IMR-90 (cell line): ENCODE measurements around the gene HOXD13. TPM values are rescaled to one million over a fixed set of nuclear protein-coding genes. Genes with fewer than 3 reads are reported as not detected.

Experiments
- ATAC-seq: fragments of 200-7000 bp; cut with Tn5 transposase; 2 replicates; pipeline ENCODE4 v1.9.1; 2020; ENCODE audit warnings: low read depth, mild to moderate bottlenecking, moderate library complexity
- BruUV-seq: library from RNA; stranded (reverse); fragments of 400-500 nt; replicated peaks from 2 replicates; lab custom pipeline; 2021; lab: Mats Ljungman, UMichigan
- CTCF ChIA-PET: fragments of 300-600 bp; formaldehyde crosslinking; extraction: SDS; loops from one replicate; lab custom pipeline; 2021; ENCODE audit warnings: antibody characterized with exemption; lab: Yijun Ruan, JAX
- POLR2A ChIA-PET: fragments of 300-600 bp; sonication (Branson Sonifier 250); formaldehyde crosslinking; loops from one replicate; lab custom pipeline; 2022; ENCODE audit warnings: antibody characterized with exemption; ENCODE audit not compliant: unreplicated experiment; lab: Charles Lee
- DNase-seq: peaks from one replicate; pipeline ENCODE4 v3.0.0; 2013
- H2AFZ ChIP-seq: replicated peaks from 2 replicates; pipeline ENCODE3; 2013; ENCODE audit warnings: low read length, mild to moderate bottlenecking; ENCODE audit not compliant: poor library complexity
- H2AK5ac ChIP-seq: 2 replicates; pipeline ENCODE4 v1.6.1; 2013; ENCODE audit warnings: low read depth, low read length, inconsistent platforms
- H2AK9ac ChIP-seq: replicated peaks from 2 replicates; pipeline ENCODE3; 2013; ENCODE audit warnings: mild to moderate bottlenecking, low read depth, low read length, moderate library complexity; ENCODE audit not compliant: poor library complexity
- H2BK120ac ChIP-seq: 2 replicates; pipeline ENCODE4 v1.6.1; 2013; ENCODE audit warnings: low read depth, low read length, inconsistent platforms
- H2BK15ac ChIP-seq: 3 replicates; pipeline ENCODE4 v1.6.1; 2013; ENCODE audit warnings: low read depth, low read length, inconsistent platforms
- H2BK20ac ChIP-seq: 2 replicates; pipeline ENCODE4 v1.6.1; 2013; ENCODE audit warnings: low read depth, mild to moderate bottlenecking, inconsistent platforms, low read length, moderate library complexity
- H2BK5ac ChIP-seq: 2 replicates; pipeline ENCODE4 v1.6.1; 2013; ENCODE audit warnings: mild to moderate bottlenecking, low read depth, low read length, inconsistent platforms; ENCODE audit not compliant: poor library complexity, severe bottlenecking
- H3K14ac ChIP-seq: replicated peaks from 2 replicates; pipeline ENCODE4 v1.6.1; 2013; ENCODE audit warnings: low read depth, low read length, inconsistent platforms
- H3K18ac ChIP-seq: 2 replicates; pipeline ENCODE4 v1.6.1; 2013; ENCODE audit warnings: low read depth, low read length, control low read depth
- H3K23ac ChIP-seq: 2 replicates; pipeline ENCODE4 v1.6.1; 2013; ENCODE audit warnings: low read depth, low read length, inconsistent platforms
- H3K27ac ChIP-seq: 2 replicates; pipeline ENCODE4 v1.5.1; 2013; ENCODE audit warnings: mild to moderate bottlenecking, control low read depth, low read length; ENCODE audit not compliant: insufficient read depth
- H3K27me3 ChIP-seq: 2 replicates; pipeline ENCODE4 v1.6.1; 2013; ENCODE audit warnings: low read length; ENCODE audit not compliant: control insufficient read depth, insufficient read depth
- H3K36me3 ChIP-seq: 2 replicates; pipeline ENCODE4 v1.6.1; 2013; ENCODE audit warnings: low read length, mixed read lengths; ENCODE audit not compliant: control insufficient read depth, insufficient read depth
- H3K4ac ChIP-seq: 2 replicates; pipeline ENCODE4 v1.6.1; 2013; ENCODE audit warnings: low read depth, low read length, inconsistent platforms
- H3K4me1 ChIP-seq: 2 replicates; pipeline ENCODE4 v1.6.1; 2013; ENCODE audit warnings: low read length, mixed read lengths; ENCODE audit not compliant: control insufficient read depth, insufficient read depth
- H3K4me2 ChIP-seq: 2 replicates; pipeline ENCODE4 v1.6.1; 2013; ENCODE audit warnings: low read depth, mild to moderate bottlenecking, control low read depth, low read length, moderate library complexity
- H3K4me3 ChIP-seq: 2 replicates; pipeline ENCODE4 v1.5.1; 2013; ENCODE audit warnings: low read depth, mild to moderate bottlenecking, control low read depth, low read length, moderate library complexity; ENCODE audit not compliant: insufficient read depth
- H3K56ac ChIP-seq: 2 replicates; pipeline ENCODE4 v1.6.1; 2013; ENCODE audit warnings: low read length, inconsistent platforms; ENCODE audit not compliant: insufficient read depth; ENCODE audit errors: extremely low read depth
- H3K79me1 ChIP-seq, 2 experiments: 2 replicates each; pipeline ENCODE4 v1.6.1; 2013; ENCODE audit warnings: low read length in 2 of 2, inconsistent platforms in 1 of 2, low read depth in 1 of 2
- H3K9ac ChIP-seq: 2 replicates; pipeline ENCODE4 v1.6.1; 2013; ENCODE audit warnings: low read depth, low read length, control low read depth
- H3K9me1 ChIP-seq: 2 replicates; pipeline ENCODE4 v1.6.1; 2013; ENCODE audit warnings: low read length, inconsistent platforms; ENCODE audit not compliant: insufficient read depth
- H3K9me3 ChIP-seq: 2 replicates; pipeline ENCODE4 v1.6.1; 2013; ENCODE audit warnings: low read length; ENCODE audit not compliant: control insufficient read depth, insufficient read depth
- H4K20me1 ChIP-seq: 2 replicates; pipeline ENCODE4 v1.6.1; 2013; ENCODE audit warnings: low read length, inconsistent platforms; ENCODE audit not compliant: insufficient read depth
- H4K5ac ChIP-seq: 2 replicates; pipeline ENCODE4 v1.6.1; 2013; ENCODE audit warnings: mild to moderate bottlenecking, low read depth, low read length, control low read depth
- H4K8ac ChIP-seq, 2 experiments: 2 replicates each; pipeline ENCODE4 v1.6.1; 2013; ENCODE audit warnings: low read depth in 2 of 2, low read length in 2 of 2, control low read depth in 1 of 2, inconsistent platforms in 1 of 2
- H4K91ac ChIP-seq: 2 replicates; pipeline ENCODE4 v1.6.1; 2013; ENCODE audit warnings: low read depth, low read length, inconsistent platforms; ENCODE audit not compliant: insufficient read depth
- BHLHE40 ChIP-seq: fragments of 150-350 bp; IDR thresholded peaks from 2 replicates; pipeline ENCODE4 v1.6.1; 2016; ENCODE audit warnings: mild to moderate bottlenecking, low read depth, low read length
- CEBPB ChIP-seq: IDR thresholded peaks from 2 replicates; pipeline ENCODE4 v1.6.1; 2012; ENCODE audit warnings: low read depth, low read length, improper control_type of control experiment
- CHD1 ChIP-seq: IDR thresholded peaks from 2 replicates; pipeline ENCODE4 v1.6.1; 2012; ENCODE audit warnings: low read depth, low read length, improper control_type of control experiment
- FOS ChIP-seq: fragments of 150-350 bp; IDR thresholded peaks from 2 replicates; pipeline ENCODE4 v1.6.1; 2016; ENCODE audit warnings: low read depth, low read length
- MAFK ChIP-seq: IDR thresholded peaks from 2 replicates; pipeline ENCODE4 v1.6.1; 2012; ENCODE audit warnings: low read depth, low read length, improper control_type of control experiment
- MAZ ChIP-seq: IDR thresholded peaks from 2 replicates; pipeline ENCODE4 v1.6.1; 2012; ENCODE audit warnings: low read depth, mild to moderate bottlenecking, low read length, improper control_type of control experiment, moderate library complexity, borderline replicate concordance
- MXI1 ChIP-seq: IDR thresholded peaks from 2 replicates; pipeline ENCODE4 v1.6.1; 2012; ENCODE audit warnings: low read depth, mild to moderate bottlenecking, low read length, moderate library complexity, borderline replicate concordance
- NFE2L2 ChIP-seq: fragments of 150-350 bp; IDR thresholded peaks from 2 replicates; pipeline ENCODE4 v1.6.1; 2016; ENCODE audit warnings: low read depth, mild to moderate bottlenecking, low read length
- POLR2A ChIP-seq: IDR thresholded peaks from 2 replicates; pipeline ENCODE4 v1.6.1; 2012; ENCODE audit warnings: mild to moderate bottlenecking, low read depth, low read length
- RAD21 ChIP-seq: IDR thresholded peaks from 2 replicates; pipeline ENCODE4 v1.6.1; 2012; ENCODE audit warnings: low read length, improper control_type of control experiment
- RCOR1 ChIP-seq: IDR thresholded peaks from 2 replicates; pipeline ENCODE4 v1.6.1; 2012; ENCODE audit warnings: mild to moderate bottlenecking, low read length, improper control_type of control experiment; ENCODE audit not compliant: insufficient replicate concordance
- RFX5 ChIP-seq: IDR thresholded peaks from 2 replicates; pipeline ENCODE4 v1.8.0; 2012; ENCODE audit warnings: low read depth, mild to moderate bottlenecking, low read length, moderate library complexity
- SMC3 ChIP-seq: fragments of 150-350 bp; IDR thresholded peaks from 2 replicates; pipeline ENCODE4 v1.6.1; 2016; ENCODE audit warnings: low read depth, mild to moderate bottlenecking, antibody characterized with exemption, low read length, moderate library complexity
- WGBS, 2 experiments: methylation state at CpG; one replicate each; pipeline versions ENCODE4 v1.1.5 to v1.1.7; 2013; ENCODE audit warnings: missing lambda C conversion rate in 2 of 2; ENCODE audit not compliant: insufficient read length in 1 of 2; ENCODE audit errors: extremely low coverage in 2 of 2; 5-methylcytosine and 5-hydroxymethylcytosine counted together
- dilution Hi-C: fragments of 300-500 bp; cut with HindIII; formaldehyde crosslinking; loops from one replicate; pipeline ENCODE4 v1.14.3; 2018; ENCODE audit warnings: low sequenced_read_pairs; ENCODE audit not compliant: unreplicated experiment
- in situ Hi-C: fragments of 300-500 bp; cut with MboI; formaldehyde crosslinking; loops from 3 replicates; pipeline ENCODE4 v1.14.3; 2019; ENCODE audit warnings: low sequenced_read_pairs, inconsistent platforms, mixed read lengths
- intact Hi-C: fragments of 100-400 bp; cut with micrococcal nuclease; formaldehyde crosslinking; loops from 2 replicates; pipeline ENCODE4 v1.10.0; 2022
- polyA plus RNA-seq, 3 experiments: library from polyadenylated mRNA; depleted of rRNA; stranded (reverse); fragments of >200 nt; gene quantifications; 2 replicates each; pipeline ENCODE4 v1.2.3, GENCODE V29; 2012; ENCODE audit warnings: low replicate concordance in 1 of 3
- total RNA-seq: library from RNA; depleted of rRNA; stranded (reverse); fragments of >200 nt; gene quantifications from 2 replicates; pipeline ENCODE4 v1.2.3, GENCODE V29; 2012
- TF ChIP-seq, protein P1 (sequence below): fragments of 150-350 bp; IDR thresholded peaks from 2 replicates; pipeline ENCODE4 v1.6.1; 2017; ENCODE audit warnings: mild to moderate bottlenecking, antibody characterized with exemption, low read length, low read depth
- TF ChIP-seq, protein P2 (sequence below): conservative IDR thresholded peaks from 2 replicates; pipeline ENCODE4 v1.5.1; 2012; ENCODE audit warnings: mild to moderate bottlenecking, low read depth, low read length, improper control_type of control experiment
- TF ChIP-seq, protein P3 (sequence below): fragments of 150-350 bp; IDR thresholded peaks from 2 replicates; pipeline ENCODE4 v1.6.1; 2016; ENCODE audit warnings: low read depth, mild to moderate bottlenecking, low read length, moderate library complexity, borderline replicate concordance

Gene HOXD13
- total and polyA plus RNA-seq, 2 of the 4 experiments (the other 2 are of a cell fraction), result not detected

DNA sequence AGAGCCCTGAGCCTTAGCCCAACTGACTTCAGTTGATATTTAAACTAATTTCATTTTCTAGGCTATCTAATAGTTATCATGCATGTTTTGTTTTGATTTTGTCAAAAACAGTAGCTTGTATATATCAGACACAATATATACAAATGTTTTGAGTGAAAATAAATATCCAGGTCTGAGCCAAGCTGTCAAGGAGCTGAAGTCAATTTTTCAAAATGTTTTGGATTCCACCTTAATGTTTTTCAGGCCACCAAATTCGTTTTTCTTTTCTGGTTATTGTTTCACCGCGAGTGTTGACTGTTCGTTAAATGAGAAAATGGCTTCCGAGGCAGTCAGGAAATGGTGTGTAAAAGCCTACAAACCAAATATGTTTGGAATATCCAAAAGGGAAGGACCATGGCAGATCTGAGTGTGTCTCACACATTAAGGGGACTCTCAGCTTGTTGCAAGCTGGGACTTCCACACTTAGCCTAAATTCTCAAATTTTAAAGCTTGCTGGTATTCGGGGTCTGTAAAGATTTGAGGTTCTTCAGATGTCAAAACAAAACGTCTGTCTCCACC is 9.9 kb downstream of the HOXD13 start:
- H3K23ac ChIP-seq, result no peak overlapping the region
- no peak overlapping the region for H4K8ac ChIP-seq
- H3K56ac ChIP-seq, result no peak overlapping the region
- no peak overlapping the region for H4K91ac ChIP-seq
- no peak overlapping the region for H2AK5ac ChIP-seq
- H2BK120ac ChIP-seq, result no peak overlapping the region
- BruUV-seq, result no TSS peak
- H2BK5ac ChIP-seq, result no peak overlapping the region
- no peaks in the 10 kb centered on the region for H3K4me1 ChIP-seq
- dilution Hi-C loops, result no loop called here
- H3K18ac ChIP-seq, result no peak overlapping the region
- CTCF ChIA-PET, result interaction anchor here (1.6 kb wide), 1 partner anchor 452 kb away, joined by 5 read pairs; no protein-coding TSS in a partner anchor
- H2AK9ac ChIP-seq, result no peak overlapping the region
- H2BK15ac ChIP-seq, result no peak overlapping the region
- H3K36me3 ChIP-seq, result no peaks in the 10 kb centered on the region
- H2BK20ac ChIP-seq, result no peak overlapping the region
- POLR2A ChIA-PET, result no interaction called here
- no peak overlapping the region for H3K4me3 ChIP-seq
- TF ChIP-seq RFX5, result no peak
- TF ChIP-seq RAD21, result no peak
- no peak for TF ChIP-seq POLR2A
- TF ChIP-seq SMC3, result no peak
- TF ChIP-seq, protein P1, sequence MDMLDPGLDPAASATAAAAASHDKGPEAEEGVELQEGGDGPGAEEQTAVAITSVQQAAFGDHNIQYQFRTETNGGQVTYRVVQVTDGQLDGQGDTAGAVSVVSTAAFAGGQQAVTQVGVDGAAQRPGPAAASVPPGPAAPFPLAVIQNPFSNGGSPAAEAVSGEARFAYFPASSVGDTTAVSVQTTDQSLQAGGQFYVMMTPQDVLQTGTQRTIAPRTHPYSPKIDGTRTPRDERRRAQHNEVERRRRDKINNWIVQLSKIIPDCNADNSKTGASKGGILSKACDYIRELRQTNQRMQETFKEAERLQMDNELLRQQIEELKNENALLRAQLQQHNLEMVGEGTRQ, result no peak
- no peak for TF ChIP-seq BHLHE40
- TF ChIP-seq MAZ, result no peak
- TF ChIP-seq NFE2L2, result no peak
- TF ChIP-seq, protein P2, sequence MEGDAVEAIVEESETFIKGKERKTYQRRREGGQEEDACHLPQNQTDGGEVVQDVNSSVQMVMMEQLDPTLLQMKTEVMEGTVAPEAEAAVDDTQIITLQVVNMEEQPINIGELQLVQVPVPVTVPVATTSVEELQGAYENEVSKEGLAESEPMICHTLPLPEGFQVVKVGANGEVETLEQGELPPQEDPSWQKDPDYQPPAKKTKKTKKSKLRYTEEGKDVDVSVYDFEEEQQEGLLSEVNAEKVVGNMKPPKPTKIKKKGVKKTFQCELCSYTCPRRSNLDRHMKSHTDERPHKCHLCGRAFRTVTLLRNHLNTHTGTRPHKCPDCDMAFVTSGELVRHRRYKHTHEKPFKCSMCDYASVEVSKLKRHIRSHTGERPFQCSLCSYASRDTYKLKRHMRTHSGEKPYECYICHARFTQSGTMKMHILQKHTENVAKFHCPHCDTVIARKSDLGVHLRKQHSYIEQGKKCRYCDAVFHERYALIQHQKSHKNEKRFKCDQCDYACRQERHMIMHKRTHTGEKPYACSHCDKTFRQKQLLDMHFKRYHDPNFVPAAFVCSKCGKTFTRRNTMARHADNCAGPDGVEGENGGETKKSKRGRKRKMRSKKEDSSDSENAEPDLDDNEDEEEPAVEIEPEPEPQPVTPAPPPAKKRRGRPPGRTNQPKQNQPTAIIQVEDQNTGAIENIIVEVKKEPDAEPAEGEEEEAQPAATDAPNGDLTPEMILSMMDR, result no peak
- TF ChIP-seq FOS, result no peak
- TF ChIP-seq MAFK, result no peak
- no peak for TF ChIP-seq MXI1
- TF ChIP-seq, protein P3, sequence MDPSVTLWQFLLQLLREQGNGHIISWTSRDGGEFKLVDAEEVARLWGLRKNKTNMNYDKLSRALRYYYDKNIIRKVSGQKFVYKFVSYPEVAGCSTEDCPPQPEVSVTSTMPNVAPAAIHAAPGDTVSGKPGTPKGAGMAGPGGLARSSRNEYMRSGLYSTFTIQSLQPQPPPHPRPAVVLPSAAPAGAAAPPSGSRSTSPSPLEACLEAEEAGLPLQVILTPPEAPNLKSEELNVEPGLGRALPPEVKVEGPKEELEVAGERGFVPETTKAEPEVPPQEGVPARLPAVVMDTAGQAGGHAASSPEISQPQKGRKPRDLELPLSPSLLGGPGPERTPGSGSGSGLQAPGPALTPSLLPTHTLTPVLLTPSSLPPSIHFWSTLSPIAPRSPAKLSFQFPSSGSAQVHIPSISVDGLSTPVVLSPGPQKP, result no peak
- TF ChIP-seq RCOR1, result no peak
- no peak for TF ChIP-seq CEBPB
- no peak for TF ChIP-seq CHD1
- ATAC-seq (no peak), DNase-seq (no peak)
- no peak overlapping the region for H3K9ac ChIP-seq
- no peaks in the 10 kb centered on the region for H3K79me1 ChIP-seq
- in situ Hi-C loops, result no loop called here
- no peak overlapping the region for H3K4me2 ChIP-seq
- no peak overlapping the region for H2AFZ ChIP-seq
- peaks cover 4% of the 10 kb centered on the region; the same call in 1 of the 2 replicates for H3K9me3 ChIP-seq
- H3K9me1 ChIP-seq, result no peaks in the 10 kb centered on the region
- H4K5ac ChIP-seq, result no peak overlapping the region
- H3K14ac ChIP-seq, result no peak overlapping the region
- no peaks in the 10 kb centered on the region for H4K20me1 ChIP-seq
- H3K27me3 ChIP-seq, result peaks cover 97% of the 10 kb centered on the region
- intact Hi-C loops, result no loop called here
- WGBS, 2 experiments, result 0% methylated on average over 1 of the region's 7 CpGs; no CpG with 5 or more reads in 1 of the 2 experiments
- no peak overlapping the region for H3K4ac ChIP-seq
- no peak overlapping the region for H3K27ac ChIP-seq
